HG03280 (cell line): ENCODE results near the gene ESF1.

Source experiments
- ATAC-seq: cut with Tn5 transposase; IDR thresholded peaks from one replicate; pipeline ENCODE4 v1.9.1; 2021; ENCODE audit warnings: mild to moderate bottlenecking, moderate library complexity; ENCODE audit not compliant: unreplicated experiment

Gene ESF1

GRCh38 chr20:13684566-13685222 lies 100.0 kb downstream of the ESF1 start:
- ATAC-seq, result no peak

GRCh38 chr20:13683833-13684232 lies 100.9 kb downstream of the ESF1 start:
- no peak for ATAC-seq

GRCh38 chr20:13681248-13682125 lies 103.2 kb downstream of the ESF1 start:
- ATAC-seq, result peak; percentile 53

GRCh38 chr20:13678944-13679343 lies 105.8 kb downstream of the ESF1 start:
- no peak for ATAC-seq

DNA sequence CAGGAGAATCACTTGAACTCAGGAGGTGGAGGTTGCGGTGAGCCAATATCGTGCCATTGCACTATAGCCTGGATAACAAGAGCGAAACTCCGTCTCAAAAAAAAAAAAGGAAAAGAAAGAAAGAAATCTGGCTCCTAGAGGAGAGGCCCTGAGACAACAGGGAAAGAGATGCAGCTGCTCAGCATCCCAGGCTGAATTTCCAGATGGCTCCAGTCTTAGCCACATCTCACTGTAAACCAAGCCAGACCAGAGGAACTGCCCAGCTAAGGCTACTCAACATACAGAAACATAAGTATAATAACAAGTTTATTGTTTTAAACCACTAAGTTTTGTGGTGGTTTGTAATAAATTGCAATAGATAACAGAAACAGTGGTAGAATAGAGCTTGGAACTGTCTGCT lies 107.5 kb downstream of the ESF1 start:
- ATAC-seq, result no peak

DNA sequence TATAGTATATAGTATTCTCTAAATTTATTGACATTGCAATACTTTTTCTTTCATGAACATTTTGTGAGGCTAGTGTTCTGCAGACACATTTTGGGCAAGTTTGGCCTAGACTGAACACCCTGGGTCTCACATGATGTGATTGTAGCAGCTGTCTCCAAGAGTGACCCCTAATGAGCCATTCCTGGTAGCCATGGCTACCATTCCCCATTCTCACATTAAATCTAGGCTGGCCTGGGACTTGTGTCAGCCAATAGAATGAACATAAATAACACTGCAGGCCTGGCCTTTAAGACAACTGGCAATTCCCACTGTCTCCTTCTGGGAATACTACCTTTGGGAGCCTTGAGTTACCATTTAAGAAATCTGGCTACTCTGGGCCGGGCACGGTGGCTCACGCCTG lies 108.0 kb downstream of the ESF1 start:
- no peak for ATAC-seq

GRCh38 chr20:13672690-13673089 lies 112.0 kb downstream of the ESF1 start:
- no peak for ATAC-seq

GRCh38 chr20:13671916-13672378 lies 112.8 kb downstream of the ESF1 start:
- no peak for ATAC-seq

- no peak for ATAC-seq
These were observed 113.2 kb downstream of the ESF1 start for GRCh38 chr20:13671512-13671911.

DNA sequence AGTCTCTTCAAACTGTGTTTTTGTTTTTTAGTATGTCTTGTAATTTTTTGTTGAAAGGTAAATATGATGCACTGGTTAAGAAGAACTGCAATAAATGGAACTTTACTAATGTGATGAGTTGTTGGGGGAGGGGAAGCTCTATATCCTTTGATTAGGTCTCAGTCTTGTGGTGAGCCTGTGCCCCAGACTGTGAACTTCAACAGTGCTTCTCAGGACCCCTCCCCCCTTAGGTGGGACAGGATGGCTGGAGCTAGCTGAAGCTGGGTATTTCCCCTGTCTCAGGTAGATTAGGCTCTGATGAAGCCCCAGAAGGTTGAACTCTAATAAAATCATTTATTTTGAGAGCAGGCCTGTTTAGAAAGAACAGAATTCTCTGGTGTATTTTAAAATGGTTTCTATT lies 114.6 kb downstream of the ESF1 start:
- ATAC-seq, result no peak

- ATAC-seq, result no peak
These were observed 118.9 kb downstream of the ESF1 start for GRCh38 chr20:13665709-13666395.
